ENCODE data around the gene OGN. TPM values are rescaled to one million over a fixed set of nuclear protein-coding genes. Genes with fewer than 3 reads are reported as not detected.

Gene OGN
- total RNA-seq, 1 experiment from 2014 or later, result not detected

- DNase-seq (ENCODE audit: low spot score), result no peak
- in situ Hi-C loops (cut with HindIII; ENCODE audit: low sequenced_read_pairs), result no loop called here
Observed at GRCh38 chr9:92360083-92360482, 44.3 kb downstream of the OGN start.

GRCh38 chr9:92359394-92359995 lies 44.9 kb downstream of the OGN start:
- DNase-seq (ENCODE audit: low spot score), result no peak
- in situ Hi-C loops (cut with HindIII; ENCODE audit: low sequenced_read_pairs), result no loop called here

- DNase-seq (ENCODE audit: low spot score), result no peak
- in situ Hi-C loops (cut with HindIII; ENCODE audit: low sequenced_read_pairs), result no loop called here
Observed at GRCh38 chr9:92353051-92353450, 51.3 kb downstream of the OGN start.

- no peak for DNase-seq (ENCODE audit: low spot score)
- in situ Hi-C loops (cut with HindIII; ENCODE audit: low sequenced_read_pairs), result no loop called here
Observed at GRCh38 chr9:92350740-92351133, 53.6 kb downstream of the OGN start.

GRCh38 chr9:92349771-92350739 lies 54.3 kb downstream of the OGN start:
- in situ Hi-C loops (cut with HindIII; ENCODE audit: low sequenced_read_pairs), result no loop called here
- no peak for DNase-seq (ENCODE audit: low spot score)

GRCh38 chr9:92345582-92345981 lies 58.8 kb downstream of the OGN start:
- no peak for DNase-seq (ENCODE audit: low spot score)
- in situ Hi-C loops (cut with HindIII; ENCODE audit: low sequenced_read_pairs), result no loop called here

GRCh38 chr9:92342825-92343488 lies 61.4 kb downstream of the OGN start:
- DNase-seq (ENCODE audit: low spot score), result no peak
- in situ Hi-C loops (cut with HindIII; ENCODE audit: low sequenced_read_pairs), result no loop called here

- no peak for DNase-seq (ENCODE audit: low spot score)
- in situ Hi-C loops (cut with HindIII; ENCODE audit: low sequenced_read_pairs), result no loop called here
Observed at GRCh38 chr9:92341578-92341977, 62.8 kb downstream of the OGN start.

- in situ Hi-C loops (cut with HindIII; ENCODE audit: low sequenced_read_pairs), result no loop called here
Observed at GRCh38 chr9:92333282-92333634, 71.1 kb downstream of the OGN start.

More at GRCh38 chr9:92333282-92333634, 71.1 kb downstream of the OGN start:
- DNase-seq (ENCODE audit: low spot score), result no peak

Other genes with a start within 250 kb of the OGN start
- gene IARS1, start 110.9 kb downstream of the OGN start, total RNA-seq (2014; rRNA removed; shearing (Covaris generic)), result 188 and 246 TPM in 2 replicates
- 11.4 and 30.3 TPM in 2 replicates for gene NOL8, start 79.2 kb downstream of the OGN start, total RNA-seq (2014; rRNA removed; shearing (Covaris generic))
- 2.2 and 19.6 TPM in 2 replicates for gene CENPP, start 78.6 kb downstream of the OGN start, total RNA-seq (2014; rRNA removed; shearing (Covaris generic))
- not detected in 2 replicates for gene OMD, start 19.9 kb upstream of the OGN start, total RNA-seq (2014; rRNA removed; shearing (Covaris generic))
- not detected in 2 replicates for gene ASPN, start 77.9 kb upstream of the OGN start, total RNA-seq (2014; rRNA removed; shearing (Covaris generic))
- gene ECM2, start 131.4 kb upstream of the OGN start, total RNA-seq (2014; rRNA removed; shearing (Covaris generic)), result not detected in 2 replicates

Data from G401 (cell line).